Stimulated activated memory B cell treated with anti-CD40 and anti-IgM and Interleukin-4, amounts not matched to agents 10 μg/mL and 1 μg/mL and 100 μg/mL, for 72 hours (primary cell): ENCODE measurements around the gene PHF1.

Experiments
- ATAC-seq: fragments of 150-1000 bp; cut with Tn5 transposase; 2 replicates; pipeline ENCODE4 v1.10.0; 2021
- H3K27ac Mint-ChIP-seq: one replicate; pipeline ENCODE4 v1.8.0; 2022; ENCODE audit warnings: mild to moderate bottlenecking, mixed read lengths
- H3K27me3 Mint-ChIP-seq: one replicate; pipeline ENCODE4 v1.8.0; 2022; ENCODE audit warnings: mixed read lengths
- H3K36me3 Mint-ChIP-seq: one replicate; pipeline ENCODE4 v1.8.0; 2022; ENCODE audit warnings: mixed read lengths
- H3K4me1 Mint-ChIP-seq: one replicate; pipeline ENCODE4 v1.8.0; 2022; ENCODE audit warnings: mixed read lengths
- H3K4me3 Mint-ChIP-seq: one replicate; pipeline ENCODE4 v1.8.0; 2022; ENCODE audit warnings: mild to moderate bottlenecking, moderate library complexity, mixed read lengths
- H3K9me3 Mint-ChIP-seq: one replicate; pipeline ENCODE4 v1.8.0; 2022; ENCODE audit warnings: mixed read lengths

Gene PHF1

DNA sequence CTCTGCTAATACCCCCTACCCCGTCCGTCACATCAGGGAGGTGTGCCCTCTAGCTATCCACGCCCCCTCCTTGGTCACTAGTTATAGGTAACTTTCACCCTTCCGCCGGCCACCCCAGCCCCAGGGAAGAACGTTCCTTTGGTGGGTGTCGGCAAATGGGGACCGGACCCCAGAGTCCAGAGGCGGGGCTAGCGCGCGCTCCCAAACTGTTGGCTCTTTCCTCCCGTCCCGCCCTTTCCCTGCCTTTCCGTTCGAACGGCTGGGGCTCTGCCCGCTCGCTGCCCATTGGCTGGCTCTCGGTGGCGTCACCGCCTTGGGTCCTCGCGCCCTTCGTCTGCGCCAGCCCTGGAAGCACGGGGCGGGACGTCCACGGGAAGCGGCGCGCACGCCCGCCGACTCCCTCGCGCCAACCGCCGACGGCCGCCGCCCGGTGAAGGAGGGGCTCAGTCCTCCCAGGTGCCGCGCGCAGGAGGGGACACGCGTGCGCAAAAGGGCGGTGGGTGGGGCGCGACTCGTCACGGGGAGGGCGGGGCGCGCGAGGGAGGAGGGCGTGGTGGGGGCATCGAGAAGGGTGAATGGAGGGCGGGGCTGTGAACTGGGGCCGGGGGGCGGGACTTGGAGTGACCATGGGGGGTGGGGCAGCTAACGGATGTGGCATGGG is 634 bp upstream of the PHF1 start:
- Mint-ChIP-seq H3K36me3 (peaks cover 25% of the 10 kb centered on the region), H3K9me3 (no peaks in the 10 kb centered on the region), H3K4me1 (peaks cover 57% of the 10 kb centered on the region), H3K4me3 (peak overlapping the region; percentile 83), H3K27me3 (no peaks in the 10 kb centered on the region), H3K27ac (peak overlapping the region; percentile 98)
- ATAC-seq: peak; percentile 93

DNA sequence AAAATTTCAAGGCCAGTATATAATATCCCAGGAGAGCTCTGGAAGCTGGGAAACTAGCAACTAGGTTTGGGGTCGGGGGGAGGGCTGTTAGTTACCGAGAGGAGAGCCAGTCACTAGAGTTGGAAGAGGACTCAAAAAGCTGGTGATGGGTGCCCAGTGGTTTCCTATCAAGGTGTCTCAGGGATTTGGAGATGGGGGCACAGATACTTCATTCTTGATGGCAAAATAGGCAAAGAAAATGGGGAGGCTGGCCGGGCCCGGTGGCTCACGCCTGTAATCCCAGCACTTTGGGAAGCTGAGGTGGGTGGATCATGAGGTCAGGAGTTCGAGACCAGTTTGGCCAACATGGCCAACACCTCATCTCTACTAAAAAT is 805 bp downstream of the PHF1 start:
- H3K36me3 Mint-ChIP-seq: peaks cover 34% of the 10 kb centered on the region
- H3K4me3 Mint-ChIP-seq: peak overlapping the region; percentile 78
- H3K9me3 Mint-ChIP-seq: no peaks in the 10 kb centered on the region
- H3K27me3 Mint-ChIP-seq: no peaks in the 10 kb centered on the region
- ATAC-seq: no peak
- H3K27ac Mint-ChIP-seq: peak overlapping the region; percentile 98
- H3K4me1 Mint-ChIP-seq: peaks cover 66% of the 10 kb centered on the region

DNA sequence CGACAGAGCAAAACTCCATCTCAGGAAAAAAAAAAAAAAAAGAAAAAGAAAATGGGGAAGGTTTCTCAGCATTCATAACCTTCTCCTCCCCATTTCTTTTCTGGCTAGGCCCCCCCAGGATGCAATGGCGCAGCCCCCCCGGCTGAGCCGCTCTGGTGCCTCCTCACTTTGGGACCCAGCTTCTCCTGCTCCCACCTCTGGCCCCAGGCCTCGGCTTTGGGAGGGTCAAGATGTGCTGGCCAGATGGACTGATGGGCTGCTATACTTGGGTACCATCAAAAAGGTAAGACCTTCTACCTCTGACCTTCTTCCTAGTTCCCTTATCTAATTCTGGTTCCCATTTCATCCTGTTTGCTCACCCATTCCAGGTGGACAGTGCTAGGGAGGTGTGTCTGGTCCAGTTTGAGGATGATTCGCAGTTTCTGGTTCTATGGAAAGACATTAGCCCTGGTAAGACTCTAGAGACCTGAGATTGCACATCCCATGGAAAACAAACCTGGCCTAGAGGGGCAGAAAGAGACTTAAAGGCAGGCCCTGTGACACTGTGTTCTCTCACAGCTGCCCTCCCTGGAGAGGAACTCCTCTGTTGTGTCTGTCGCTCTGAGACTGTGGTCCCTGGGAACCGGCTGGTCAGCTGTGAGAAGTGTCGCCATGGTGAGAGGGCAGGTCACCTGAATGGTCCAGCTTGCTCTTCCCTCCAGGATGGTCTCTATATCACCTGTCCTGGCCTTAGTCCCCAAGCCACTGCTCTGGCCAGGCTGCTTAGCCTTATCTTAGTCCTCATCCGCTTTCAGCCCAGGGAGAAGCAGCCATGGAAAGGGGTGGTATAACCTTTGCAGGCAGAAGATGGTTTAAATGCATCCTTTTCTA is 1.6 kb downstream of the PHF1 start:
- no peaks in the 10 kb centered on the region for H3K27me3 Mint-ChIP-seq
- H3K27ac Mint-ChIP-seq: peak overlapping the region; percentile 98
- peak overlapping the region; percentile 47 for H3K4me3 Mint-ChIP-seq
- H3K36me3 Mint-ChIP-seq: peaks cover 34% of the 10 kb centered on the region
- H3K9me3 Mint-ChIP-seq: no peaks in the 10 kb centered on the region
- ATAC-seq: no peak
- peaks cover 73% of the 10 kb centered on the region for H3K4me1 Mint-ChIP-seq

DNA sequence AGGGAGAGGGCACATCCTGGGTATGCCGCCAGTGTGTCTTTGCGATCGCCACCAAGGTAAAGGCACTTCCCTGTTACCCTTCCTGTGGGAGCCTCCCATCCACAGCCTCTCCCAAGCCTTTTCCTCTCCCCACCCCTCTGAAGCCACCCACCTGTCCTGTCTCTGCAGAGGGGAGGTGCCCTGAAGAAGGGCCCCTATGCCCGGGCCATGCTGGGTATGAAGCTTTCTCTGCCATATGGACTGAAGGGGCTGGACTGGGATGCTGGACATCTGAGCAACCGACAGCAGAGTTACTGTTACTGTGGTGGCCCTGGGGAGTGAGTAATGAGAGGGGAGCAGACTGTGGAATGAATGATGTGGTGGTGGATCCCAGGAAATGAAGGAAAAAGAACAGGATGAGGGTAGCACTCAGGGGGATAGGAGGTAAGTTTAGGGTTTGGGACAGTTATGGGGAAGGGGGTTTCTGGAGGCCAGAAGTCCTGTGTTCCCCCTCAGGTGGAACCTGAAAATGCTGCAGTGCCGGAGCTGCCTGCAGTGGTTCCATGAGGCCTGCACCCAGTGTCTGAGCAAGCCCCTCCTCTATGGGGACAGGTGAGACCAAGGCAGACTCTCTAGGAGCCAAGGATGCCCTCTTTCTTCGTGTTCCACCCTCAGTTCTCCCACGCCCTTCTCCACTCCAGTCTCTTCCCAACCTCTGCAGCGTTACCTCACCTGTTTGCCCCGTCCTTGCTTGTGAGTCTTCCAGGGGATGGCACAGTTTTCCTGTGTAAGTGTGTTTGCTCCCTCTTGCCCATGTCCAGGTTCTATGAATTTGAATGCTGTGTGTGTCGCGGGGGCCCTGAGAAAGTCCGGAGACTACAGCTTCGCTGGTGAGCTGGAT is 2.7 kb downstream of the PHF1 start:
- peak overlapping the region; percentile 98 for H3K27ac Mint-ChIP-seq
- no peaks in the 10 kb centered on the region for H3K9me3 Mint-ChIP-seq
- no peak for ATAC-seq
- H3K36me3 Mint-ChIP-seq: peaks cover 34% of the 10 kb centered on the region
- H3K4me3 Mint-ChIP-seq: no peak overlapping the region
- H3K4me1 Mint-ChIP-seq: peaks cover 80% of the 10 kb centered on the region
- H3K27me3 Mint-ChIP-seq: no peaks in the 10 kb centered on the region

DNA sequence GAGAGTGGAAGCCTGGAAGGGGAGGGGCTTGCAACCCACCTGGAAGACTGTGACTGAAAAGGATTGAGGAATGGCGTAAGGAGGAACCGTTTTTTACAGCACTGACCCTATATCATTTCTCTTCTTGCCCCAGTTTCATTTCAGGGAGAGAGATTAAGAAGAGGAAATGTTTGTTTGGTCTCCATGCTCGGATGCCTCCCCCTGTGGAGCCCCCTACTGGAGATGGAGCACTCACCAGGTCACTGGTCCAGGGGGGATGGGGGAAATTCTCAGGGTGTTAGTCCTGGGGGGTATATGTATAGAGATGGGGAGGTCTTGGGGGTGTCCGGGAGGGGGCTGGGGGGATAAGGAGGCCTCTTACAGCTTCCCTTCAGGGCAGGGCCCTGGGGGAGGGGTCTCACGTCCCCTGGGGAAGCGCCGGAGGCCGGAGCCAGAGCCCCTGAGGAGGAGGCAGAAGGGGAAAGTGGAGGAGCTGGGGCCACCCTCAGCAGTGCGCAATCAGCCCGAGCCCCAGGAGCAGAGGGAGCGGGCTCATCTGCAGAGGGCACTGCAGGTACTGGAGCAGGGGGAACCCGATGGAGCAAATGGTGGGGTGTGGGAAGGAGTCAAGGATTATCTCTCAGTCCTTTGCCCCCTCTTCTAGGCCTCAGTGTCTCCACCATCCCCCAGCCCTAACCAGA is 3.9 kb downstream of the PHF1 start:
- Mint-ChIP-seq H3K4me1 (peaks cover 83% of the 10 kb centered on the region), H3K4me3 (peak overlapping the region; percentile 98), H3K9me3 (no peaks in the 10 kb centered on the region), H3K27ac (peak overlapping the region; percentile 98), H3K27me3 (no peaks in the 10 kb centered on the region), H3K36me3 (peaks cover 34% of the 10 kb centered on the region)
- ATAC-seq: no peak

DNA sequence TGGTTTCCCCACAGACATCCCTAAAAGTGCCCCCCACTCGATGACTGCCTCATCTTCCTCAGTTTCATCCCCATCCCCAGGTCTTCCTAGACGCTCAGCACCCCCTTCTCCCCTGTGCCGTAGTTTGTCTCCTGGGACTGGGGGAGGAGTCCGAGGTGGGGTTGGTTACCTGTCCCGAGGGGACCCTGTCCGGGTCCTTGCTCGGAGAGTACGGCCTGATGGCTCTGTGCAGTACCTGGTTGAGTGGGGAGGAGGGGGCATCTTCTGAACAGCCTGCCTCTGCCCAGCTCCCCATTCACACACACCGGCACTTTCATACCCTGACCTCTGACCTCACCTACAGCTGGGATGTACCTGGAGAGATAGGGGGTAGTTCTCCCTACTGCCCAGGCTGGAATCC is 5.0 kb downstream of the PHF1 start:
- Mint-ChIP-seq H3K27me3 (no peaks in the 10 kb centered on the region), H3K27ac (peak overlapping the region; percentile 98), H3K4me1 (peaks cover 78% of the 10 kb centered on the region), H3K36me3 (peaks cover 34% of the 10 kb centered on the region), H3K9me3 (no peaks in the 10 kb centered on the region), H3K4me3 (peak overlapping the region; percentile 98)
- ATAC-seq: no peak

DNA sequence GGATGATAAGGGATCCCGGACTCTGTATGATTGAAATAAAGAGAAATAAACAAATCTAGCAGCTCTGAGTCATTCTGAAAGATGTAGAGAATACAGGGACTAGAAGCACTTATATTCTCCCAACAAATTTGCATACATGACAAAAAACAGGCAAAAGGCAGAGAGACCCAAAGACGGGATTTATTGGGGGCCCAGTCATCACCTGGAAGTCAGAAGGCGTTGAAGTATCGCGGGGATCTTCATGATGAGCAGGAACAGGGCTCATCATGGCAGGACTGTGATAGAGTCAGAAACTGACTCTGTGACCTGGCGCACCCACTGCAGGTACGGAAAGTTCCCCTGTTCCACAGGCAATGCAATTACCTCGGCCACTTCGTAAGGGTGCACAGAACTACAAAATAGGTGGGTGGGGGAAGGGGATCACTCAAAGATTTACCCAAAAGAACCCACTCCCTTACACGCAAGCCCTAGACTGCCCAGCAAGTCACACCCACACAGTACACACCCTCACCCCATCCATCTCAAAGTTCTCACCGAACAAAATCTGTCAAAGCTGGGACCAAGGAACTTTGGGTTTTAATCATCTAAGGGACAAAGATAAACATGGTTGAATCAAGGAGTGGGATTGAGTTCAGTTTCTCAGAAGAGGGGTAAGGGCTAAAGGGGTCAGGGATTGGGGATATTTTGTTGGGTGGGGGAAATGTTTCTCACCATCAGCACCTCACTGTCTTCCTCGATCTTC is 5.7 kb downstream of the PHF1 start:
- peak; percentile 1 for ATAC-seq
- Mint-ChIP-seq H3K4me1 (peaks cover 74% of the 10 kb centered on the region), H3K4me3 (peak overlapping the region; percentile 98), H3K27me3 (no peaks in the 10 kb centered on the region), H3K36me3 (peaks cover 34% of the 10 kb centered on the region), H3K9me3 (no peaks in the 10 kb centered on the region), H3K27ac (peak overlapping the region; percentile 98)

DNA sequence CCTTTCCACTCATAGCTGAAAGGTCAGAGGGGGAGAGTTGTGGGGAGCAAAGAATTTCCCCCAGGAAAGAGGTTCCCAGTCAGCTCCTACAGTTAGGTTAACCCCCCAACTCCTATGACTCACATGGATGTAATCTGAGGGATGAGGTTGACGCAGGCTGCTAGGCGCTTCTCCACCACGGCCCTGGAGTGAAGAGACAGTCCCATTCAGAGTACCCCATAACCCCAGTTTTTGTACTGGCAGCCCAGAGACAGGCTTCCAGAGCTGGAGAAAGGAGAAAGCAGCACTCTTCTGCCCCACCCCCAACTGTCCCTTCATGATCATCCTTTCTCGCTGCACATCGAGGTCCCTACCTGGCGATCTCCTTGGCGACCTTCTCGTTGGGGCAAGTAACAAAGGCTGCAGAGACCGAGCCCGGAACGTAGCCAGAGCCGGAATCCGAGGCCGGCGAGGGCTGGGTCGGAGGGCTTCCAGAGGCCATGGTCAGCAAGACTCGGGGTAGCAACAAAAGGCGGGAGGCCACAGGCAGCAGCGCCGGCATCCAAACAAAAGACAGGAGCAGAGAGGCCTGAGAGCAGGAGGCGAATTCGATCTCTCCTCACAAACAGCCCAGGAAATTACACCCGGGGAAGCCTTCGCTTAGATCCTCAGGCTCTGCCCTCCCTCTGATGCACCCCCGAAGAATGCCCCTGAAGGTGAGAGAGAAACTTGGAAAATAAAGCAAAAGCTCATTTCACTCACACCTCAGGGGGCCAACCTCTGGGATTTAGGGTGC is 6.5 kb downstream of the PHF1 start:
- H3K4me3 Mint-ChIP-seq: peak overlapping the region; percentile 98
- ATAC-seq: no peak
- H3K4me1 Mint-ChIP-seq: peaks cover 66% of the 10 kb centered on the region
- no peaks in the 10 kb centered on the region for H3K27me3 Mint-ChIP-seq
- H3K9me3 Mint-ChIP-seq: no peaks in the 10 kb centered on the region
- peaks cover 34% of the 10 kb centered on the region for H3K36me3 Mint-ChIP-seq
- peak overlapping the region; percentile 98 for H3K27ac Mint-ChIP-seq

DNA sequence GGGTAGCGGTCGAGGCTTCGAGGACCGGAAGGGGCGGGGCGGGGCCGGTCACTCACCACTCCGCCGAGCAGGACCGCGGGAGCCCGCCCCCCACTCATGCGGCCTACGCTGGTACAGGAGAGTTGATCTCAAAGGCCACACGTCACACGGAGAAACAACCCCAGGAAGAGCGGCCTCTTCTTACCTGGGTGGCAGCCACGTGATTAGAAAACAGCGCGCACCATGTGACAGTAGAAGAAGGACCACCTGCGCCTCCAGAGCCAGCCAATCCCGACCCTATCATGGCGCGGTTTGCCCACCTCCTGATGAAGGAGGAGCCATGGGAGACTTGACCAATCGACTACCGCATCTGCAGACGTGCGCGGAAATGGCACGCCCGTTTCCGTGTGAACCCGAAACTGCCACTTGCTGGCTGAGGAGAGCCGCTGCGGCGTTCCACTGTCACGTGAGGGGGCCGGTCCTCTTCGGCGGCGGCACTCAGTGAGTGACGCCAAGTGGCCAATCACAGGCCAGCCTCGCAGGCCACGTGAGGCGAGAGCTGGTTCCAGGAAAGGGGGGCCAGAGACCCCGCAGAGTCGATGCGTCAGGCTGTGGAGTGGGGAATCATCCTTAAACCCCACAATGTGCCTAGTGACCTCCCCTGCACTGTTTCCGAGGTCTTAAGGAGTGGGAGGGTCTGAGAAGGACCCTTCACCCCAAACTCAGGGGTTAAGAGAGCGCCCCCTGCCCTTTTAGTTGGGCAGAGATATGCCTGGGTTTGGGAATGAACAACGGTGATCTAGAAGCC is 7.3 kb downstream of the PHF1 start, which contains the start of gene CUTA:
Gene CUTA, minus strand, starts transcription at position 205 of the 787 bp plus-strand sequence. Its CDS starts 107 bp downstream, at position 98.
- Mint-ChIP-seq H3K27ac (peak within 1 kb of the TSS; percentile 98), H3K36me3 (peaks cover 30% of the 10 kb centered on the region), H3K4me1 (peaks cover 59% of the 10 kb centered on the region), H3K4me3 (peak within 1 kb of the TSS; percentile 98), H3K27me3 (no peaks in the 10 kb centered on the region), H3K9me3 (no peaks in the 10 kb centered on the region)
- ATAC-seq: peak; percentile 95

DNA sequence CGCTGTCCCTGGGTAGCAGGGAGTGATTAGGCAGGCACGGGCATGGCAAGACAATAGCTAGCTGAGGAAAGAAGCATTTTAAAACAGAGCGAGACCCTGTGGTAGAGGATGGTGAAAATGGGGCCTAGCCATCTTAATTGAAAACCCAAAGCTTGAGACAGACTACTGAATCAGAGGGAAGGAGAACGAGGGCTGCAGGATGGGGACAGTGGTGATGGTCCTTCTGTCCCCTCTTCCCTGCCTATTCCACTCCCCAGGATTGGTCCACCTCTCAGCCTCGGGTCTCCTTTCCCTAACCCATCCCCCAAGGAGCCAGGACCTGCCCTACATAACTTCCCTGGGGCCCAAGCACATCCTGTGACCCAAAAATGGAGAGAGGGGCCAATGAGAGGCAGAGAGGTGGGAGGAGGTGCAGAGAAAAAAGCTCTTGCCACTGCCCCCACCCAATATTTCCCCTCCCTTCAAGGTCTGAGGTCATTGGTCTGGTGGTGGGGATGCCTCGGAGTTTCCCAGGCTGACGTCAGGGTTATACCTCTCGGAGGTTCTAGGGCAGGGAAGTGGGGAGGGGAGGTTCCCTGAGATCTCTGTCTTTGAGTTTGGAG is 8.0 kb downstream of the PHF1 start:
- no peaks in the 10 kb centered on the region for H3K9me3 Mint-ChIP-seq
- no peak for ATAC-seq
- H3K27me3 Mint-ChIP-seq: no peaks in the 10 kb centered on the region
- H3K27ac Mint-ChIP-seq: peak overlapping the region; percentile 98
- H3K36me3 Mint-ChIP-seq: peaks cover 23% of the 10 kb centered on the region
- H3K4me1 Mint-ChIP-seq: peaks cover 52% of the 10 kb centered on the region
- peak overlapping the region; percentile 98 for H3K4me3 Mint-ChIP-seq

DNA sequence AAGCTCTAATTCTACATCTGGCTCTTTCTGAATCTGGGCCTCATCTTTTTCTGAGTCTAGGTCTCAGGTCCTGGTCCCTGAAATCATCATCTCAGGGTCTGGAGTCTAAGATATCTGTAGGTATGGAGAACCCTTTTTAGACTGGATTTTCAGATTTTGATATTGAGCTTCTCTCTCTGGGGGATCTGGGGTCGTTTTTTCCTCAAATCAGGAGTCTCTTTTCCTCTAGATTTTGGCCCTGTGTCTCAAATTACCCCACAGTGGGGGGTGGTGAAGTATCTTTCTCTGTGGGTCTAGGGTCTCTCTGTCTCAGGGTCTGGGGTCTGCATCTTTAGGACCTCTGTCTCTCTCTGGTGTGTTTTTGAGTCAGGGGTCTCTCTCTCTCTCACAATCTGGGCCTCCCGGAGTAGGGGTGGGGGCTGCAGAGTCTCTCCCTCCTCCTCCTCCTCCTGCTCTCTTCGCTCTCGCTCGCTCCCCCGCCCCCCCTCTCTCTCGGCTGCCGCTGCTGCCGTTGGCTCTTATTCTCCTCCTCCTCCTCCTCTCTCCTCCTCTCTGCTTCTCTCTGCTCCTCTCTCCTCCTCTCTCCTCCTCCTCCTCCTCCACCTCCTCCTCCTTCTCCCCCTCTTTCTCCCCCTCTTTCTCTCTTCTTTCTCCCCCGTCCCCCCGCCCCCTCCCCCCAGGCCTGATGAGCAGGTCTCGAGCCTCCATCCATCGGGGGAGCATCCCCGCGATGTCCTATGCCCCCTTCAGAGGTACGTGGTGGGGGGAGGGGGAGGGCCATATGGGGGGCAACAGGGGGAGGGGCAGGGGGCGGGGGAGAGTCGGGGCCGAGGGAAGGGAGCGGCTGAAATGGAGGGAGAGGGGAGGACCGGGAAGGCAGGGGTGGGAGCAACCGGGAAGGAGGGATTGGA is 9.0 kb downstream of the PHF1 start, which contains the start of gene SYNGAP1:
Gene SYNGAP1, plus strand, starts transcription at position 486 of the 911 bp plus-strand sequence. Its CDS starts 200 bp downstream, at position 686.
- Mint-ChIP-seq H3K9me3 (no peaks in the 10 kb centered on the region), H3K4me1 (peaks cover 52% of the 10 kb centered on the region), H3K27ac (peak within 1 kb of the TSS; percentile 98), H3K36me3 (peaks cover 12% of the 10 kb centered on the region), H3K27me3 (no peaks in the 10 kb centered on the region), H3K4me3 (peak within 1 kb of the TSS; percentile 1)
- ATAC-seq: no peak
